HG03175 (cell line): Measurements from ENCODE around the gene DUSP16.
"Not testable (repeated sequence)": the region's sequence is repeated elsewhere in the genome, so short reads cannot be mapped to it uniquely, and the experiment has no call there.

Experiments
- ATAC-seq: cut with Tn5 transposase; IDR thresholded peaks from one replicate; pipeline ENCODE4 v1.9.1; 2021; ENCODE audit warnings: mild to moderate bottlenecking, moderate library complexity; ENCODE audit not compliant: unreplicated experiment

The DUSP16 gene

DNA sequence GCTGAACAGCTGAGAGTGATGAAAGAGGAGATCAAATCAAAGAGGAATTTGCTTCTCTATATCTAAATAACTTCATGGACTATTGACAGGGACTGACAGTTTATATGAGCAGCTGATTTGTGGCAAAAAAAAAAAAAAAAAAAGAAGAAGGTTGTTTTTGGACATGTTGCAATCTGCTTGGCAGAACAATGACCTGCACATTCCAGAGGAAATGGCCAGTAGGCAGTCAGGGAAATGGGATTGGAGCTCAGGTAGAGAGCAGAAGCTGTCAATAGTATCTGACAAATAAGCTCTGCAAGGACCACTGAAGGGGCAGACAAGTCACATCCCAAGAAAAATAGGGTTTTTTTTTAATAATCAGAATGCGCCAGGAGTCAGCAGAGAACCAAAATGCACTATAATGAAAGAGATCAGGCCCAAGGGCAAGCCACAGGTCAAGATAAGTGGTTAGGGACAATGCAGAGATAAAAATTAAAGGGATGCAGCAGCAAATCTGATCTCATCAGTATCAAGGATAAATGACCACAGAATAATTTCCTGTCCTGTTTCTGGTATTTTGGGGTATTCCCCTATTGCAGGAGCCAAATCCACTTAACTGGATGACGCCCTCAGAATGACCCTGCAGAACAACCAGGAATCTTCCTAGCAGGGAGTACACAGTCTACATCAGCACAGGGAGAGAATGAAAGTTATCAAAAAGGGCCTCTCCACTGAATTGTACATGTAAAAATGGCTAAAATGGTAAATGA is 22.6 kb upstream of the DUSP16 start:
- ATAC-seq: no peak

DNA sequence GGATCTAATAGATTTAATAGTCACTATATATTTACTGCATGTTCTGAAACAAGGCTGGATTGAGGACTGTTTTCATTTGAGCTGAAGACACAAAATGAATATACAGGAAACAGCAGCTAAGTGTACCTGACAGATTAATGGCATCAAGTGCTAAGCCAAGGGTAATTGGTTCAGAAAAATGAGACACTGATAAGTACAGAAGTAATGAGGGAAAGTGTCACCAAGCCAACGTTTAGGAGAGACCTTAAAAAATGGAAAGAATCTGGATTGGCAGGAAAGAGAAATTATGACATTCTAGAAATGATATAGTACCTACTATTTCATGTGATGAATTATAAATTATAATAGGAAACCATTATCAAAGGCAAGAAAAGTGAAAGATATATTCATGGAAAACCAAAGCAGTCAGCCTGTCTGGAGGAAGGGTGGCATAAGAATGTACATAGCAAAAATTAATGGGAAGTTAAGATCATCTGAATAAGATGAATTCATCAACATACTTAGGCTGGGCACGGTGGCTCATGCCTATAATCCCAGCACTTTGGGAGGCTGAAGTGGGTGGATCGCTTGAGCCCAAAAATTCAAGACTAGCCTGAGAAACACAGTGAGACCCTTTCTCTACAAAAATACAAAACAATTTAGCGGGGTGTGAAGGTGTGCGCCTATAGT is 21.0 kb upstream of the DUSP16 start:
- no peak for ATAC-seq

DNA sequence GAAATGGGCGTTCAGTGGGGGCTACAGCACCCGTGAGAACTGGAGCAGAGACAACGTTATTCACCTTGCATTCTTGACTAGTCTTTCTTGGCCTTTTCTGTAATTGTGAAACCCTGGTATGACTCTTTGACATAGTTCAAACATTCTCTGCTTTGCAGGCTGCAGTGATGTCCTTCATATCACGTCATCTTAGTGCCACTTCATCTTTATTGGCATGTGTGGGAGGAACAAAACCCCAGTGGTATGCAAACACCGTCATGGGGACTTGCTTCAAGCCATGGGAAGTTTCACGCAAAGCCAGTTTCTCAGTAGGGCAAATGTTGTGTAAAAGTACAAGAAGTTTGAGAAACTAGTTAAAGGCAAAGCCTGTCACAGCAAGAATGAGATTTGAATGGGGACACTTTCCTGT is 20.2 kb upstream of the DUSP16 start:
- ATAC-seq: peak; percentile 93

DNA sequence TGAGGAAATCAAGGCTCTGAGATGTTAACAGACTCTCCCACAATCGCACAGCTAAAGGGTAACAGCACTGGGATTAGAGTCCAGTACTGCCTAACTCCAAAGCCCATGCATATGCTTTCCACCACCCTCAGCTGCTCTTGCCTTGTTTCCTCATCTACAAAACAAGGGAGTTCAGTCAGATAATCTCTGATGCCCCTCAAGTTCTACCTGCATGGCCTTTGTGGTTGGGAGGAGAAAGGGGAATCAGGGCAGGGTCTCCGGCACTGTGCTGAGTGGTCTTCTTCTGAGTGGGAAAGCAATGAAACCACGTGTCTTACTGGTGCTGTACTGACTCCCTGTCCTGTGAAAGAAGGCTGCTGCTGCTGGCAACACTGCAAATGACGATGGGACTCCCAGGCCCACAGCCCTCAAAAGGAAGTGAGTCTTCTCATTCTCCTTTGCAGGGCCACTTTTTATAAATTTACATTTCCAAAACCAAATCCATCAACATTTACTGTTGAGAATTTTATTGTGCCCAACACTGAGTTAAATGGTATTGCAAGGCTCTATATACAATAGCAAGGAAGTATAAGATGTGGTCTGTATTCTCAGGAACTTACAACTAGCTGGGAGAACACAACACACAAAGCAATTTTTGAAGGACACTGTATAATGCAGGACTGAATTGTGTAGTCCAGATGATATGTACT is 19.7 kb upstream of the DUSP16 start:
- ATAC-seq: peak; percentile 36

DNA sequence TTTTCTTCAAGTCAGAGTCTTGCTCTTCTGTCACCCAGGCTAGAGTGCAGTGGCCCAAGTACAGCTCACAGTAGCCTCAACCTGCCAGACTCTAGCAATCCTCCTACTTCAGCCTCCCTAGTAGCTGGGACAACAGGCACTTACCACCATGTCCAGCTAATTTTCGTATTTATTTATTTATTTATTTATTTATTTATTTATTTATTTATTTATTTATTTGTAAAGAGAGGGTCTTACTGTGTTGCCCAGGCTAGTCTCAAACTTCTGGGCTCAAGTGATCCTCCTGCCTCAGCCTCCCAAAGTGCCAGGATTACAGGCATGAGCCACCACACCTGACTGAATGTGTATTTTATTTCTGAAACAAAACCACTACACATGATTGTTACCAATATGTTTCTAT is 18.1 kb upstream of the DUSP16 start:
- not testable (repeated sequence) for ATAC-seq

DNA sequence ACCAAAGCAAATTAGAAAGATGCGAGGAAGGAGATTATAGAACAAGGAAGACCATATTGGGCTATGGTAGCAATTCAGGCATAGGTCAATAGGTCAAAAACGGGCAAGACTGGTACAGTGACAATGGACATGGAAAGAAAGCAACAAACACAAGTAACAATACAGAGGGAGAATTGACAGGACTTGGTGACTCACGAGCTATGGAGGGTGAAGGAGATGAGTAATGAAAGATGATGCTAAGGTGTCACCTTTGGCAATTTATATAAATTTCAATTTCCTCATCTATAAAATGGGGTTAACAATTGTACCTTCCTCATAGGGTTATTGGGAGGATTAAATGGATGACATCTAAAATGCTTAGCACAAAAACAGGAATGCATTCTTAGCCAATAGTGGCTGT is 15.1 kb upstream of the DUSP16 start:
- no peak for ATAC-seq

DNA sequence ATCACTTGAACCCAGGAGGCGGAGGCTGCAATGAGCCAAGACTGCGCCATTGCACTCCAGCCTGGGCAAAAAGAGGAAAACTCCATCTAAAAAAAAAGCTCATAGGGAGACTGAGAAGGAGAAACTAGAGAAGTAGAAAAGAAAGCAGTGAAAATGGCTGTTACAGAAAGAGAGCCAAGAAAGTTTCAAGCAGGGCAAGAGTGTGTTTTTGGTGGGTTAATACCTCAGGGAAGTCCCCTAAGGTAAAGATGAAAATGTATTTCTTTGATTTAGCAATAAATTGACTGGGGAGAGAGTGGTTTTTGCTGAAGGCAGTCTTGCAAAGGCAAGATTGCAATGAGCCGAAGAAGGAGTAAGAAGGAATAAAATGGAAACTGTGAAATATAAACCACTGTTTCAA is 10.0 kb upstream of the DUSP16 start:
- no peak for ATAC-seq

DNA sequence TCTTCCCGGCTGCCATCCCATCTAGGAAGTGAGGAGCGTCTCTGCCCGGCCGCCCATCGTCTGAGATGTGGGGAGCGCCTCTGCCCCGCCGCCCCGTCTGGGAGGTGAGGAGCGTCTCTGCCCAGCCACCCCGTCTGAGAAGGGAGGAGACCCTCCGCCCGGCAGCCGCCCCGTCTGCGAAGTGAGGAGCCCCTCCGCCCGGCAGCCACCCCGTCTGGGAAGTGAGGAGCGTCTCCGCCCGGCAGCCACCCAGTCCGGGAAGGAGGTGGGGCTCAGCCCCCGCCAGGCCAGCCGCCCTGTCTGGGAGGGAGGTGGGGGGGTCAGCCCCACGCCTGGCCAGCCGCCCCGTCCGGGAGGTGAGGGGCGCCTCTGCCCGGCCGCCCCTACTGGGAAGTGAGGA is 3.3 kb upstream of the DUSP16 start:
- not testable (repeated sequence) for ATAC-seq

DNA sequence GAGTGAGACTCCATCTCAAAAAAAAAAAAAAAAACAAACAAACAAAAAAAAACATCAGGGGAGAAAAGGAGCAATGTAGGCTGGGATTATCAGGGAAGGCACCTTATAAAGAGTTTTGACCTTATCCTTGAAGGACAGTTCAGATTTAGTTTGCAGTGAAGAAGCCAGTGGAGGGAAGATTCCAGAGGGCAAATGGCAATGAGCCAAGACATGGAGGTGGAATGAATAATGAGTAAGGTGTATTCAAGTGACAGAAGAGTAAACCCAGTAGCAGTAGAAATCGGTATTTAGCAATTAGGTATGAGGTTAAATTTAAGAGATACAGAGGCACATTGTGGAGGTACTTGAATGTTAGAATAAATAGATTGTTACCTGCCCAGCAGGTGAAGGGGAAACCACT is 2.2 kb upstream of the DUSP16 start:
- no peak for ATAC-seq

DNA sequence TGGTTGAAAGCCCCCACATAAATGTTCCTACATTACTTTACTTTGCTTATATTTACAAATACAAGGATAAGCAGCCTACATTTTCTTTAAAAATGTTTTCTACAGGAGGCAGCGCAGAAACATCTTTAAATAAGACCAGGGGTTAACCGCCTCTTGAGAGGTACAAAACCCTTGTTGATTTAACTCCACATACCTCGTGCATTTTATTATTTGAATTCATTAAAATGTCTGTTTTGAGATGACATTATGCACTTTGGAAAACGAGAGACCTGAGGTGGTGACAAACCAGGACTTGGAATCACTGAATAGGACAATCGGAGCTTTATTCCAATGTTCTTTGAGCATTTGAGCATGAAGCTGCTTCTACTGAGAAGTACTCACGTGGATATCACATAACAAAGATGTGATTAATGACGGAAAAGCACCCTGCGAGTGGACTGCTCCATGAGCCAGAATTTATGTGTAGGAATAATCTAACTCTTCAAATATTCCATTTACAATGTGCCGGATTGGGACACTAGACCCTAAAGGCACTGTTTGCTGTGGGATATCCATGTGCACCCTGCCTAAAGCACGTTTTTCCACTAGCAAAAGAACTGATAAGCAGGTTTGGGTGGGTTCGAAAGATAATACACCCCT is 746 bp upstream of the DUSP16 start:
- no peak for ATAC-seq

DNA sequence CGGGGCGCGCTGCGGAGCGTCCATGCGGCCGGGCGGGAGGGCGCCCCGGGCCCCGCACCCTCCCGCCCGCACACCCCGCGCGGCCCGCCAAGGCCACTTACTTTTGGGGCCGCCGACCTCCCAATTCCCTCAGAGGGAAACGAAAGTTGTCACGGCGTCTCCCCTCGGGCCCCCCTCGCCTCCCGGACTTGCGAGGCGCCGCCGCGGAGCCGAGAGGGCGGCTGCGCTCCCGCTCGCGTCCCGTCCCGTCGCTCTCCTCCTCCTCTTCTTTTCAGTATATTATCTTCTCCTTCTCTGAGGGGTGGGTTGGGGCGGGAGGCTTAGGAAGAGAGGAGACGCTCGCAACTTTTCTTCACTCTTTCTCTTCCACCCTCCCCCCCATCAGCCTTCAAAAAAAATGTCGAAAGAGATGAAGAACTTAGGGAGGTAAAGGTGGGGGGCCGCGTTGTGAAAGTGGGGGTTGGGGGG is 613 bp downstream of the DUSP16 start:
- no peak for ATAC-seq

DNA sequence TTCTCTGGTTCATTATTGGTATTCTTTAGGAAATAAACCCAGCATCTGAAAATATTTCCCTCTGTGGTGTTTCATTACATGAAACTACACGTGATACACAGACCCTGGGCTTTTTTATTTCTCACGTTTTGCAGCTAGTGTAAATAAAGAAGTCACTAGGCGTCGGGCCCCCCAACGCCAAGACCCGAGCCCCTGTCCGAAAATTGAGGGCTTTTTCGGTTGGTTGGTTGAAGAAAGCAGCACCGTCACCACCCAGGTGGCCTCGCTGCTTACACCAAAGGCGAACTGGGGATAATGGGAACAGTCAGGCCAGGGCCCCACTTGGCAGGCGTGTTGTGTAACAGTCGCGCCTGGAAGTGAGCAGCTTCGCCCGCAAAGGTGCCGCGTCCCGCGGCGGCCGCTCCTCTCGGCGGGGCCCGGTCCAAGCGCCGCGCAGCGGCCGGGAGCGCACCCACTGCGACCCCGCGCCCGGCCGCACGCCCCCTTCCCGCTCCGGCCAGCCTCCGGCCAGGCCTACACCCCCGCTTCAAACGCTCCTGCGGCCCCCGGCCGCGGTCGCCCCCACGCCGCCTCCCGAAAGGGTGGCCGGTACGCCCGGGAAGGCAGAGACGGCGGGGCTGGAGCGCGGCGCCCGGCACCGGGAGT is 1.2 kb downstream of the DUSP16 start:
- ATAC-seq: no peak

DNA sequence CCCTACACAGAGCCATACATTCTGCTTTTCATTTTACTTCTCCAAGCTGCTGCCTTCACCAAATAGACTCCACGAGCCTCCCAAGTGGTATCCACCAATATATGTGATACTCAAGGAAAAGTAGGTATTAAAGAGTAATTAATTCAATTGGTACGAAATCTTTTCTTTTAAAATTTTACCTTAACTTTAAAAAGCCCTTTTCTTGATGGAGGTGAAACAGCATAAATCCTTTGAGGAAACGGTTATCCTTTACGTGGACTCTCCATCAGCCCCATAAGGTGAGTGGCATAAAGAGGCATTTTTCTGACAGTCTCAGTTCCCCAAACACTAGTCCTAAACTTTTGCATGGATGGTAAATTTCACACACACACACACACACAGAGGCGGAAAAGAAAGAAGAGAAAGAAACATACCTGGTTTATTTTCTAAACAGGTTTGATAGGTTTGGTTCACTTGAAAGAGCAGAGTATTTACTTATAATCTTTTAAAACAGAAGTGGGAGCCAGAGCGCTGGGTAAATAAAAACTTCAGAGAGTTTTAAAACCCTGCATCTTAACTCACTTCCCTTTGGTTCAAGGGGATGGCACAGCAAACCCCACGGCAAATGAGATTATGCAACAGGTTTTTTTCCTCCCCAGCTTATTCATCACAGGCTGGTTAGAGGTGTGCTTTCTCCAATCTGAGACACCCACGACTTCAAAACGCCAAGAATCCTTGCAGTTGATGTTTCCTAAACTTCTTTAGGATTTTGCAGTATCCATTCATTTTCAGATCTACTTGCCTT is 1.9 kb downstream of the DUSP16 start:
- ATAC-seq: no peak

DNA sequence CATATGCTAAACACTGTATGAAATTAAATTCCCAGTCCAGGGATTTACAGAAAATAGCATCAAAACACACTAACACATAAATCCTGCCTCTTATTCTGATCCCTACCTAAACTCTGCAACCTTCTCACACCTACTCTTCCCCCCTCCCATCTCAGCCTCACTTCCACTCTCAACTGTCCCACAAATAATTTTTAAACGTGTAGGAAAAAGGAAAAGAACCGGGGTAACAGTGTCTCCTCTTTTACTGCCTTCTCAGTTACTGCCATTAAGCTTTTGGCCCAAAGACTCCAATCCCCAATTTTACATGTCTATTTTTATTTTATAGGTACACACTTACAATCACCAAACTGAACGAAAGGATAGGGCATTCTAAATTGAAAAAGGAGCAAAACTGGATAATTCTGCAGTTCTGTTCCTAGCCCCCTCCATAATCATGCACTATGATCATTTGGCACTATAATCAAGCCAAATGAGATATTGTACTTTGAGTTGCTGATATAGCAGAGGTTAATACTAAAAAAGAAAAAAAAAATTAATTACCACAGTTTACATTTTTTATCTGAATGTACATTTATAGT is 2.9 kb downstream of the DUSP16 start:
- ATAC-seq: no peak

DNA sequence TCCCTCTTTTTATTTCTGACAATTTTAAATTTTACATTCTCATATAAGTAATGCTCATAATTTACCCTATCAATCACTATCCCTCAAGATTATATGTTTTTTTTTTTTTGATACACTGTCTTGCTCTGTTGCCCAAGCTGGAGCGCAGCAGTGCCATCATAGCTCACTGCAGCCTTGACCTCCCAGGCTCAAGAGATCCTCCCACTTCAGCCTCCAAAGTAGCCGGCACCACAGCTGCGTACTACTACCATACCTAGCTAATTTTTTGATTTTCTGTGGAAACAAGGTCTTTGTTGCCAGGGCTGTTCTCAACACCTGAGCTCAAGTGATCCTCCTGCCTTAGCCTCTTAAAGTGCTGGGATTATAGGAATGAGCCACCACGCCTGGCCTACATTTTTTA is 4.4 kb downstream of the DUSP16 start:
- no peak for ATAC-seq

DNA sequence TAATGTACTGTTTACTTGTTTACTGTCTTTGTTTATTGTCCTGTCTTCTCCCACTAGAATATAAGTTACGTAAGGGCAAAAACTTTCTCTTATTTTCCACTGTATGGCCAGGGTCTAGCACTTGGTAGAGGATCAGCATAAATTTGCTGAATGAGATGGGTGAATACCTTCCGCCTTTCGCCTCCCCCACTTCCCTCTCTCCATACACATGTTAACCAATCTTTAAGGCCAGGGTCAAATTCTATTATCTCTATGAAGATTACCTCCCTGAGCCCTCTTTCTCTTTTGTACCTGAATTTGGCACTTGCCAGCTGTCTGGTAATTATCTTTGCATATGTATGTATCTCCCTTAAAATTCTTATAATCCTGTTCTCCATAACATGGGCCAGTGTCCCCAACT is 4.9 kb downstream of the DUSP16 start:
- no peak for ATAC-seq

DNA sequence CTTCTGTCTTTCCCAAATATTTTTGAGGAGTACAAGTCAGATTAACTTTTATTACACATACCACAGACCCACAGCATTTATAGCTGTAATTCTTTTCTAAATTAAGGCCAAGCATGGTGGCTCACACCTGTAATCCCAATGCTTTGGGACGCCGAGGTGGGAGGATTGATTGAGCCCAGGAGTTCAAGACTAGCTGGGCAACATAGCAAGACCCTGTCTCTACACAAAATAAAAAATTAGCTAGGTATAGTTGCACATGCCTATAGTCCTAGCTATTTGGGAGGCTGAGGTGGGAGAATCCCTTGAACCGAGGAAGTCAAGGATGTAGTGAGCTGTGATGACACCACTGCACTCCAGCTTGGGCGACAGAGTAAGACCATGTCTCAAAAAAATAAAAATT is 7.0 kb downstream of the DUSP16 start:
- no peak for ATAC-seq

DNA sequence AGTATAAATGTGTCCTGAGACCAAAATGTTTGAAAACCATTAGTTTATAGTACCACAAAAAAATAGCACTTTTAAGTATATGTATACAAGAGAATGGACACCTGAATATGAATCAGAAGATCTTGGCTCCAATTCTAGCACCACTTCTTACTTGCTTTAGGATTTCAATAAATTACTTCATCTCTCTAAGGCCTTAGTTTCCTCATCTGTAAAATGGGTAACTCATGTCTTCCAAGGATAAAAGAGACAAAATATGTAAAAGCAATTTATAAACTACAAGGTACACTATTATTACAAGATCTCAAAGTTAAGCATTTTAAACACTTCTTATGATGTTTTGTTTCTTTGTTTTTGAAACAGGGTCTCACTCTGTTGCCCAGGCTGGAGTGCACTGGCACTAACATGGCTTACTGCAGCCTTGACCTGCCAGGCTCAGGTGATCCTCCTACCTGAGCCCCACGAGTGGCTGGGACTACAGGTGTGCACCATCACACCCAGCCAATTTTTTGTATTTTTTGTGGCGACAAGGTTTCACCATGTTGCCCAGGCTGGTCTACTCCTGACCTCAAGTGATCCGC is 9.4 kb downstream of the DUSP16 start:
- no peak for ATAC-seq

DNA sequence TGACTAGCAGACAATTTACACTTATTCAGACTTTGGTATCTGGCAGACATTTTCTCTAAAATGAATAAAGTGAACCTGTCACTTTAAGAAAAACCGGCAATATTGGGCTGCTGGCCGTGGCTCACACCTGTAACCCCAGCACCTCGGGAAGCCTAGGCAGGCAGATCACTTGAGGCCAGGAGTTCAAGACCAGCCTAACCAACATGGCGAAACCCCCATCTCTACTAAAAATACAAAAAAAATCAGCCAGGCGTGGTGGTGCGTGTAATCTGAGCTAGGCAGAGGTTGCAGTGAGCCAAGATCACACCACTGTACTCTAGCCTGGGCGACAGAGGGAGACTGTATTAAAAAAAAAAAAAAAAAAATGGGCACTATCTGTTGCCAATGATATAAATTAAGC is 11.5 kb downstream of the DUSP16 start:
- ATAC-seq: no peak

DNA sequence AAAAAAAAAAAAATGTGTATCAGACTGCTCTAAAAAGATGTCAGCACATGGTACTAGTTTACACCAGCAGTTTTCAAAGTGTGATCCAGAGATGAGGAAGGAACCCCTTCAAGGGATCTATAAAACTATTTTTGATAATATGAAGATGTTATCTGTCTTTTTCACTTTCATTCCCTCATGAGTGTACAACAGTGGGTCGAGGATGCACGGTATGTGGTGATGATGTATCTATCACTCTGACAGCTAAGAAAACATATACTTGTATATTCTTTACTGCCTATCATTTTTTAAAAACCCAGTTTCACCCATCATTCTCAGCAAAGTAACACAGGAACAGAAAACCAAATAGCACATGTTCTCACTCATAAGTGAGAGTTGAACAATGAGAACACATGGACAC is 12.4 kb downstream of the DUSP16 start:
- no peak for ATAC-seq
